ENCODE measurements around the gene NTF3. TPM values are rescaled to one million over a fixed set of nuclear protein-coding genes. Genes with fewer than 3 reads are reported as not detected.

NTF3 gene
- polyA plus RNA-seq, 3 donors, result not detected

- Mint-ChIP-seq H3K4me1 (no peaks in the 10 kb centered on the region), H3K9me3 (peaks cover 0 to 4% (median 0%) of the 10 kb centered on the region in 7 donors)
- no peak overlapping the region for H2AFZ ChIP-seq (ENCODE audit: insufficient read depth, low read depth, low read length, poor library complexity, severe bottlenecking)
Observed at GRCh38 chr12:5417500-5417899, 14.4 kb upstream of the NTF3 start.

GRCh38 chr12:5428332-5429221 is 3.3 kb upstream of the NTF3 start:
- no peak for TF ChIP-seq CTCF (IDR thresholded peaks at IDR 0.05)
- H3K4me1 Mint-ChIP-seq, result peaks cover 15% of the 10 kb centered on the region
- Histone ChIP-seq H3K27ac (ENCODE audit: low read depth in 1 of 2, low read length in 2 of 2) (no peak overlapping the region), H3K4me3 (replicated peaks in 1 of 3; ENCODE audit: low read depth in 2 of 3, low read length in 3 of 3) (no peak overlapping the region), H3K9ac (ENCODE audit: insufficient read depth, low read length, poor library complexity, severe bottlenecking) (no peak overlapping the region), H3K4me1 (ENCODE audit: control insufficient read depth in 1 of 2, insufficient read depth in 2 of 2, low read length in 2 of 2) (no peaks in the 10 kb centered on the region), H3K79me2 (ENCODE audit: insufficient read depth, low read length) (no peaks in the 10 kb centered on the region), H3K36me3 (replicated peaks in 1 of 2; ENCODE audit: control insufficient read depth in 1 of 2, insufficient read depth in 2 of 2, low read length in 2 of 2) (no peaks in the 10 kb centered on the region), H3K4me2 (replicated peaks; ENCODE audit: extremely low read depth, low read length, poor library complexity, severe bottlenecking) (no peak overlapping the region), H3K9me3 (replicated peaks in 1 of 2; ENCODE audit: control insufficient read depth in 1 of 2, insufficient read depth in 1 of 2, low read length in 2 of 2) (peaks cover 0 to 26% of the 10 kb centered on the region in 2 donors), H2AFZ (ENCODE audit: insufficient read depth, low read depth, low read length, poor library complexity, severe bottlenecking) (no peak overlapping the region), H3K27me3 (ENCODE audit: control insufficient read depth in 2 of 2, insufficient read depth in 2 of 2, low read length in 2 of 2) (peaks cover 48 to 70% of the 10 kb centered on the region in 2 donors), H4K20me1 (ENCODE audit: insufficient read depth, low read length) (no peaks in the 10 kb centered on the region)
- peaks cover 0 to 11% of the 10 kb centered on the region in 2 donors for H3K36me3 Mint-ChIP-seq
- no peak overlapping the region for H3K27ac Mint-ChIP-seq
- peak overlapping the region in 1 of 2 donors; percentile 32 for H3K4me3 Mint-ChIP-seq
- DNase-seq, result no peak
- intact Hi-C loops (cut with micrococcal nuclease), result no loop called here
- WGBS (ENCODE audit: insufficient coverage), result 36% methylated on average over 8 of the region's 14 CpGs
- H3K9me3 Mint-ChIP-seq, result peaks cover 0 to 8% (median 5%) of the 10 kb centered on the region in 7 donors
- H3K27me3 Mint-ChIP-seq (ENCODE audit: low read depth in 3 of 3), result peaks cover 50 to 61% (median 60%) of the 10 kb centered on the region in 3 donors

More at GRCh38 chr12:5417500-5417899, 14.4 kb upstream of the NTF3 start:
- Mint-ChIP-seq H3K36me3 (no peaks in the 10 kb centered on the region), H3K4me3 (no peak overlapping the region), H3K27ac (no peak overlapping the region), H3K27me3 (ENCODE audit: low read depth in 3 of 3) (peaks cover 2 to 6% (median 5%) of the 10 kb centered on the region in 3 donors)
- no peak for TF ChIP-seq CTCF (IDR thresholded peaks at IDR 0.05)
- Histone ChIP-seq H3K27ac (ENCODE audit: low read depth in 1 of 2, low read length in 2 of 2) (no peak overlapping the region), H3K79me2 (ENCODE audit: insufficient read depth, low read length) (no peaks in the 10 kb centered on the region), H3K4me1 (ENCODE audit: control insufficient read depth in 1 of 2, insufficient read depth in 2 of 2, low read length in 2 of 2) (no peaks in the 10 kb centered on the region), H4K20me1 (ENCODE audit: insufficient read depth, low read length) (no peaks in the 10 kb centered on the region), H3K4me3 (replicated peaks in 1 of 3; ENCODE audit: low read depth in 2 of 3, low read length in 3 of 3) (no peak overlapping the region), H3K4me2 (replicated peaks; ENCODE audit: extremely low read depth, low read length, poor library complexity, severe bottlenecking) (no peak overlapping the region), H3K27me3 (ENCODE audit: control insufficient read depth in 2 of 2, insufficient read depth in 2 of 2, low read length in 2 of 2) (peaks cover 0 to 2% of the 10 kb centered on the region in 2 donors), H3K36me3 (replicated peaks in 1 of 2; ENCODE audit: control insufficient read depth in 1 of 2, insufficient read depth in 2 of 2, low read length in 2 of 2) (no peaks in the 10 kb centered on the region), H3K9ac (ENCODE audit: insufficient read depth, low read length, poor library complexity, severe bottlenecking) (no peak overlapping the region), H3K9me3 (replicated peaks in 1 of 2; ENCODE audit: control insufficient read depth in 1 of 2, insufficient read depth in 1 of 2, low read length in 2 of 2) (no peaks in the 10 kb centered on the region)
- DNase-seq, result no peak
- intact Hi-C loops (cut with micrococcal nuclease), result no loop called here

All from CD14-positive monocyte (primary cell).